Liver (tissue), 9 donors: Measurements from ENCODE around the gene RTL3. TPM values are rescaled to one million over a fixed set of nuclear protein-coding genes. Genes with fewer than 3 reads are reported as not detected.

Experiments
- DNase-seq: peaks from one replicate; pipeline ENCODE4 v3.0.0-alpha.2; 2017; ENCODE audit warnings: low spot score
- H3K27ac ChIP-seq, 2 donors: one replicate each; pipeline ENCODE4 v1.7.0; 2013; ENCODE audit warnings: inconsistent platforms in 2 of 2, low read length in 2 of 2, control low read depth in 1 of 2, low read depth in 1 of 2, mild to moderate bottlenecking in 1 of 2
- H3K27me3 ChIP-seq, 4 donors: one replicate each; pipeline versions ENCODE4 v1.6.1 to v1.7.0; 2013; ENCODE audit warnings: low read length in 3 of 4, inconsistent platforms in 1 of 4, mild to moderate bottlenecking in 1 of 4, moderate library complexity in 1 of 4; ENCODE audit not compliant: control insufficient read depth in 4 of 4, insufficient read depth in 4 of 4
- H3K36me3 ChIP-seq, 4 donors: one replicate each; pipeline versions ENCODE4 v1.6.1 to v1.7.0; 2013; ENCODE audit warnings: low read length in 3 of 4, mild to moderate bottlenecking in 3 of 4, low read depth in 1 of 4, moderate library complexity in 1 of 4; ENCODE audit not compliant: control insufficient read depth in 4 of 4, insufficient read depth in 3 of 4
- H3K4me1 ChIP-seq, 4 donors: one replicate each; pipeline versions ENCODE4 v1.6.1 to v1.7.0; 2013; ENCODE audit warnings: low read length in 3 of 4, mild to moderate bottlenecking in 3 of 4, moderate library complexity in 1 of 4; ENCODE audit not compliant: control insufficient read depth in 4 of 4, insufficient read depth in 4 of 4
- H3K4me3 ChIP-seq, 3 donors: one replicate each; pipeline versions ENCODE4 v1.6.1 to v1.7.0; 2013; ENCODE audit warnings: low read length in 3 of 3, control low read depth in 1 of 3, low read depth in 1 of 3, mild to moderate bottlenecking in 1 of 3
- H3K9ac ChIP-seq, 2 donors: one replicate each; pipeline ENCODE4 v1.7.0; 2013; ENCODE audit warnings: low read length in 2 of 2, mild to moderate bottlenecking in 2 of 2, moderate library complexity in 2 of 2, control low read depth in 1 of 2, low read depth in 1 of 2
- H3K9me3 ChIP-seq, 4 donors: one replicate each; pipeline versions ENCODE4 v1.6.1 to v1.7.0; 2013; ENCODE audit warnings: low read length in 3 of 4; ENCODE audit not compliant: control insufficient read depth in 4 of 4
- ATF3 ChIP-seq: IDR thresholded peaks from 2 replicates; pipeline ENCODE4 v1.6.1; 2016; ENCODE audit warnings: antibody characterized with exemption
- CTCF ChIP-seq: fragments of 150-350 bp; IDR thresholded peaks from 2 replicates; pipeline ENCODE4 v1.5.1; 2017; ENCODE audit warnings: improper control_type of control experiment, low read depth, low read length; ENCODE audit not compliant: missing input control
- EGR1 ChIP-seq, 2 donors: IDR thresholded peaks; 2 replicates each; pipeline ENCODE4 v1.6.1; 2016 to 2018; ENCODE audit warnings: antibody characterized with exemption in 2 of 2, low read depth in 2 of 2
- FOXA1 ChIP-seq: IDR thresholded peaks from 2 replicates; pipeline ENCODE4 v1.6.1; 2016; ENCODE audit warnings: antibody characterized with exemption
- GABPA ChIP-seq, 2 donors: IDR thresholded peaks in 1 of 2; conservative IDR thresholded peaks in 1 of 2; 2 replicates each; pipeline ENCODE4 v1.6.1; 2016; ENCODE audit warnings: antibody characterized with exemption in 2 of 2, mild to moderate bottlenecking in 1 of 2, moderate library complexity in 1 of 2
- HNF4A ChIP-seq, 2 donors: conservative IDR thresholded peaks; 2 replicates each; pipeline ENCODE4 v1.6.1; 2016; ENCODE audit warnings: antibody characterized with exemption in 2 of 2, mild to moderate bottlenecking in 2 of 2
- HNF4G ChIP-seq: IDR thresholded peaks from 2 replicates; pipeline ENCODE4 v1.6.1; 2016; ENCODE audit warnings: antibody characterized with exemption
- RAD21 ChIP-seq, 2 donors: IDR thresholded peaks; 2 replicates each; pipeline ENCODE4 v1.6.1; 2016; ENCODE audit warnings: antibody characterized with exemption in 2 of 2, mild to moderate bottlenecking in 2 of 2
- SP1 ChIP-seq: IDR thresholded peaks from 2 replicates; pipeline ENCODE4 v1.6.1; 2018; ENCODE audit warnings: antibody characterized with exemption, mild to moderate bottlenecking
- TAF1 ChIP-seq: conservative IDR thresholded peaks from 2 replicates; pipeline ENCODE4 v1.6.1; 2016; ENCODE audit warnings: antibody characterized with exemption, mild to moderate bottlenecking
- YY1 ChIP-seq: IDR thresholded peaks from 2 replicates; pipeline ENCODE4 v1.6.1; 2016; ENCODE audit warnings: antibody characterized with exemption, mild to moderate bottlenecking
- ZBTB33 ChIP-seq: IDR thresholded peaks from 2 replicates; pipeline ENCODE4 v1.6.1; 2016; ENCODE audit warnings: antibody characterized with exemption
- WGBS: extraction: QIAGEN DNeasy Blood & Tissue Kit; methylation state at CpG from one replicate; pipeline ENCODE4 v1.1.7; 2013; 5-methylcytosine and 5-hydroxymethylcytosine counted together
- polyA plus RNA-seq, 2 donors: library from polyadenylated mRNA; stranded (reverse) in 1 of 2; unstranded in 1 of 2; fragments of 200-250 nt in 1 of 2; fragments of >200 nt in 1 of 2; fragmentation: Nextera tagmentation in 1 of 2; extraction: Ambion mirVana in 1 of 2; gene quantifications; one replicate each; pipeline versions ENCODE4 v1.2.1 to v1.2.3, GENCODE V29; 2013 to 2015
- total RNA-seq, 2 donors: library from RNA; depleted of rRNA; stranded (reverse); fragments of >200 nt; gene quantifications; one replicate each; pipeline ENCODE4 v1.2.3, GENCODE V29; 2014
- TF ChIP-seq, protein P1 (sequence below): IDR thresholded peaks from 2 replicates; pipeline ENCODE4 v1.6.1; 2016; ENCODE audit warnings: antibody characterized with exemption, mild to moderate bottlenecking
- donor health status: healthy.
- donor health status: healthy.
- donor health status: healthy.
- donor health status: healthy.
- donor health status: healthy.

The RTL3 gene
- total and polyA plus RNA-seq, 4 donors = not detected

DNA sequence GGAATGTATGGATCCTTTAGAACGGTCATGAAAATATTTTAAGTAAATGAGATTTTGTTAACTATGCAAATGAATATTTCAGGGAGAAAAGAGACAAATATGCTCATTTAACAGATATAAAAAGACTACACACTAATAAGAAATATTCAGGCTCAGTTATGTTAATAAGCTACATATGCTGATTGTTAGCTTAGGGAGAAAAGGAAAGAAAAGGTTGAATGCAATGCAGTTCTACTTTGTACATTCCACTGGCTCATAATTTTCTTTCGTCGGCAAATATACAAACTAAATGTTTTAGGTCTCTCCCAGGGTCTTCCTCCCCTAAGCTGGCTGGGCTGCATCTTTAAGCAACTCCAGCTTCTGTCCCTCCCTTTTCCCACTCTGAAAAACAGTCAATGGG is 2.7 kb upstream of the RTL3 start (continued):
- TF ChIP-seq, protein P1, sequence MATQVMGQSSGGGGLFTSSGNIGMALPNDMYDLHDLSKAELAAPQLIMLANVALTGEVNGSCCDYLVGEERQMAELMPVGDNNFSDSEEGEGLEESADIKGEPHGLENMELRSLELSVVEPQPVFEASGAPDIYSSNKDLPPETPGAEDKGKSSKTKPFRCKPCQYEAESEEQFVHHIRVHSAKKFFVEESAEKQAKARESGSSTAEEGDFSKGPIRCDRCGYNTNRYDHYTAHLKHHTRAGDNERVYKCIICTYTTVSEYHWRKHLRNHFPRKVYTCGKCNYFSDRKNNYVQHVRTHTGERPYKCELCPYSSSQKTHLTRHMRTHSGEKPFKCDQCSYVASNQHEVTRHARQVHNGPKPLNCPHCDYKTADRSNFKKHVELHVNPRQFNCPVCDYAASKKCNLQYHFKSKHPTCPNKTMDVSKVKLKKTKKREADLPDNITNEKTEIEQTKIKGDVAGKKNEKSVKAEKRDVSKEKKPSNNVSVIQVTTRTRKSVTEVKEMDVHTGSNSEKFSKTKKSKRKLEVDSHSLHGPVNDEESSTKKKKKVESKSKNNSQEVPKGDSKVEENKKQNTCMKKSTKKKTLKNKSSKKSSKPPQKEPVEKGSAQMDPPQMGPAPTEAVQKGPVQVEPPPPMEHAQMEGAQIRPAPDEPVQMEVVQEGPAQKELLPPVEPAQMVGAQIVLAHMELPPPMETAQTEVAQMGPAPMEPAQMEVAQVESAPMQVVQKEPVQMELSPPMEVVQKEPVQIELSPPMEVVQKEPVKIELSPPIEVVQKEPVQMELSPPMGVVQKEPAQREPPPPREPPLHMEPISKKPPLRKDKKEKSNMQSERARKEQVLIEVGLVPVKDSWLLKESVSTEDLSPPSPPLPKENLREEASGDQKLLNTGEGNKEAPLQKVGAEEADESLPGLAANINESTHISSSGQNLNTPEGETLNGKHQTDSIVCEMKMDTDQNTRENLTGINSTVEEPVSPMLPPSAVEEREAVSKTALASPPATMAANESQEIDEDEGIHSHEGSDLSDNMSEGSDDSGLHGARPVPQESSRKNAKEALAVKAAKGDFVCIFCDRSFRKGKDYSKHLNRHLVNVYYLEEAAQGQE = no peak
- TF ChIP-seq TAF1 (no peak), YY1 (no peak), HNF4A (conservative IDR thresholded peaks at IDR 0.05) (no peak), EGR1 (IDR thresholded peaks at IDR 0.05; ENCODE audit: low read depth in 2 of 2) (no peak)

DNA sequence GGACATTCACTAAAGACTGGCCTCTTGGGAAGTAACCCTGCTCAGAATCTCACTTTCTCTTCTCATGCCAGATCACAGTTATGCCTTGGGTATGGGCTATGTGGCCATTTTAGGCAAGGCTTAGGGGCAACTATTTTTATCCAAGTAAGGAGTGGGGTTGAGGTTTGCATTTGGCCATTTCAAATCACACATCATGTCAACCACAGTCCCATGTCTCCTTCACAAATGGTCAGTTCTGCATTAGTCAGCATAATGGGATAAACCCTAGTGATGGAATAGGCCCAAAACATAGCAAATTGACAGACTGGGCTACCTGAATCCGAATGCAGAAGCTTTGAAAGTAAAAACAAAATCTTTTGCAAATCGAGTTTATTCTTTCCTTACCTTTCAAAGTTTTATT is 827 bp upstream of the RTL3 start:
- H3K36me3 ChIP-seq = no peaks in the 10 kb centered on the region
- H3K4me1 ChIP-seq = no peaks in the 10 kb centered on the region

More for the DNA sequence above, 827 bp upstream of the RTL3 start:
- WGBS = 77% methylated on average over 2 of the region's 2 CpGs
- Histone ChIP-seq H3K4me3 (no peak overlapping the region), H3K27me3 (peaks cover 0 to 2% (median 0%) of the 10 kb centered on the region in 4 donors), H3K9ac (no peak overlapping the region), H3K27ac (no peak overlapping the region), H3K9me3 (no peaks in the 10 kb centered on the region)
- DNase-seq = no peak
- TF ChIP-seq GABPA (IDR thresholded peaks at IDR 0.05 in 1 of 2, conservative IDR thresholded peaks at IDR 0.05 in 1 of 2) = no peak
- TF ChIP-seq CTCF = no peak
- TF ChIP-seq ATF3 = no peak
- TF ChIP-seq HNF4G = no peak
- TF ChIP-seq ZBTB33 = no peak
- no peak for TF ChIP-seq EGR1 (IDR thresholded peaks at IDR 0.05; ENCODE audit: low read depth in 2 of 2)
- no peak for TF ChIP-seq RAD21 (IDR thresholded peaks at IDR 0.05)
- TF ChIP-seq HNF4A (conservative IDR thresholded peaks at IDR 0.05) = no peak
- no peak for TF ChIP-seq SP1
- TF ChIP-seq YY1 = no peak
- no peak for TF ChIP-seq FOXA1
